SK-N-SH treated with all-trans-retinoic acid at 6 μM for 48 hours (cell line): Measurements from ENCODE around the gene PFDN5.

Experiments
- ATAC-seq: fragments of 200-7000 bp; cut with Tn5 transposase; 3 replicates; pipeline ENCODE4 v1.9.1; 2020; ENCODE audit warnings: mild to moderate bottlenecking, moderate library complexity
- ARNTL ChIP-seq: fragments of 450-650 bp; formaldehyde crosslinking; IDR thresholded peaks from 2 replicates; pipeline ENCODE4 v1.5.0; 2020; ENCODE audit warnings: low read depth, mild to moderate bottlenecking, moderate library complexity, borderline replicate concordance
- BACH2 ChIP-seq: fragments of 250-450 bp; sonication (Bioruptor Pico); IDR thresholded peaks from 2 replicates; pipeline ENCODE4 v1.9.0; 2021; ENCODE audit warnings: mild to moderate bottlenecking, borderline replicate concordance
- CSDC2 ChIP-seq: fragments of 250-450 bp; sonication (Bioruptor Pico); IDR thresholded peaks from 2 replicates; pipeline ENCODE4 v1.5.0; 2020; ENCODE audit warnings: mild to moderate bottlenecking, moderate library complexity
- ESRRG ChIP-seq: fragments of 250-450 bp; sonication (Bioruptor Pico); IDR thresholded peaks from 2 replicates; pipeline ENCODE4 v1.6.1; 2021; ENCODE audit warnings: mild to moderate bottlenecking
- GLIS3 ChIP-seq: fragments of 250-450 bp; sonication (Bioruptor Pico); IDR thresholded peaks from 2 replicates; pipeline ENCODE4 v1.5.0; 2020; ENCODE audit warnings: mild to moderate bottlenecking, moderate library complexity
- ISL1 ChIP-seq: fragments of 250-450 bp; sonication (Bioruptor Pico); IDR thresholded peaks from 2 replicates; pipeline ENCODE4 v2.1.2; 2022; ENCODE audit warnings: mild to moderate bottlenecking, moderate library complexity
- OSR1 ChIP-seq: fragments of 250-450 bp; sonication (Bioruptor Pico); IDR thresholded peaks from 2 replicates; pipeline ENCODE4 v1.8.0; 2022; ENCODE audit warnings: moderate library complexity, mild to moderate bottlenecking, inconsistent platforms
- PPARA ChIP-seq: fragments of 250-450 bp; sonication (Bioruptor Pico); IDR thresholded peaks from 2 replicates; pipeline ENCODE4 v1.5.0; 2020; ENCODE audit warnings: mild to moderate bottlenecking, borderline replicate concordance
- SNAI2 ChIP-seq: fragments of 250-450 bp; sonication (Bioruptor Pico); IDR thresholded peaks from 2 replicates; pipeline ENCODE4 v1.5.0; 2020; ENCODE audit warnings: mild to moderate bottlenecking, moderate library complexity
- TCF4 ChIP-seq: fragments of 250-450 bp; sonication (Bioruptor Pico); IDR thresholded peaks from 2 replicates; pipeline ENCODE4 v1.8.0; 2021; ENCODE audit warnings: mild to moderate bottlenecking, moderate library complexity, borderline replicate concordance
- TOX ChIP-seq: fragments of 250-450 bp; sonication (Bioruptor Pico); IDR thresholded peaks from 2 replicates; pipeline ENCODE4 v1.8.0; 2021; ENCODE audit warnings: mild to moderate bottlenecking, moderate library complexity, borderline replicate concordance
- ZC3H10 ChIP-seq: fragments of 250-450 bp; sonication (Bioruptor Pico); IDR thresholded peaks from 2 replicates; pipeline ENCODE4 v1.5.1; 2021; ENCODE audit warnings: mild to moderate bottlenecking, moderate library complexity
- ZFP3 ChIP-seq: fragments of 250-450 bp; sonication (Bioruptor Pico); IDR thresholded peaks from 2 replicates; pipeline ENCODE4 v1.5.0; 2020; ENCODE audit warnings: mild to moderate bottlenecking, moderate library complexity
- ZFP30 ChIP-seq: fragments of 450-650 bp; formaldehyde crosslinking; IDR thresholded peaks from 2 replicates; pipeline ENCODE4 v1.5.0; 2022; ENCODE audit warnings: mild to moderate bottlenecking, moderate library complexity
- ZNF565 ChIP-seq: fragments of 450-650 bp; formaldehyde crosslinking; conservative IDR thresholded peaks from 2 replicates; pipeline ENCODE4 v1.5.0; 2020; ENCODE audit warnings: low read depth, mild to moderate bottlenecking, moderate library complexity
- ZNF70 ChIP-seq: fragments of 450-650 bp; formaldehyde crosslinking; IDR thresholded peaks from 2 replicates; pipeline ENCODE4 v1.5.0; 2020; ENCODE audit warnings: mild to moderate bottlenecking, moderate library complexity
- ZNF8 ChIP-seq: fragments of 450-650 bp; formaldehyde crosslinking; IDR thresholded peaks from 2 replicates; pipeline ENCODE4 v1.5.0; 2020; ENCODE audit warnings: mild to moderate bottlenecking, moderate library complexity
- TF ChIP-seq, protein P1 (sequence below): fragments of 250-450 bp; sonication (Bioruptor Pico); IDR thresholded peaks from 2 replicates; pipeline ENCODE4 v1.5.1; 2020; ENCODE audit warnings: low read depth, mild to moderate bottlenecking, moderate library complexity
- TF ChIP-seq, protein P2 (sequence below): fragments of 250-450 bp; sonication (Bioruptor Pico); IDR thresholded peaks from 2 replicates; pipeline ENCODE4 v1.5.1; 2021; ENCODE audit warnings: mild to moderate bottlenecking, moderate library complexity
- TF ChIP-seq, protein P3 (sequence below): fragments of 250-450 bp; sonication (Bioruptor Pico); IDR thresholded peaks from 2 replicates; pipeline ENCODE4 v1.8.0; 2021; ENCODE audit warnings: low read depth, mild to moderate bottlenecking, moderate library complexity, borderline replicate concordance
- TF ChIP-seq, protein P4 (sequence below): fragments of 250-450 bp; sonication (Bioruptor Pico); IDR thresholded peaks from 2 replicates; pipeline ENCODE4 v1.8.0; 2020; ENCODE audit warnings: mild to moderate bottlenecking, moderate library complexity, borderline replicate concordance
- TF ChIP-seq, protein P5 (sequence below): fragments of 250-450 bp; sonication (Bioruptor Pico); IDR thresholded peaks from 2 replicates; pipeline ENCODE4 v1.5.0; 2020; ENCODE audit warnings: mild to moderate bottlenecking, moderate library complexity

PFDN5 gene

DNA sequence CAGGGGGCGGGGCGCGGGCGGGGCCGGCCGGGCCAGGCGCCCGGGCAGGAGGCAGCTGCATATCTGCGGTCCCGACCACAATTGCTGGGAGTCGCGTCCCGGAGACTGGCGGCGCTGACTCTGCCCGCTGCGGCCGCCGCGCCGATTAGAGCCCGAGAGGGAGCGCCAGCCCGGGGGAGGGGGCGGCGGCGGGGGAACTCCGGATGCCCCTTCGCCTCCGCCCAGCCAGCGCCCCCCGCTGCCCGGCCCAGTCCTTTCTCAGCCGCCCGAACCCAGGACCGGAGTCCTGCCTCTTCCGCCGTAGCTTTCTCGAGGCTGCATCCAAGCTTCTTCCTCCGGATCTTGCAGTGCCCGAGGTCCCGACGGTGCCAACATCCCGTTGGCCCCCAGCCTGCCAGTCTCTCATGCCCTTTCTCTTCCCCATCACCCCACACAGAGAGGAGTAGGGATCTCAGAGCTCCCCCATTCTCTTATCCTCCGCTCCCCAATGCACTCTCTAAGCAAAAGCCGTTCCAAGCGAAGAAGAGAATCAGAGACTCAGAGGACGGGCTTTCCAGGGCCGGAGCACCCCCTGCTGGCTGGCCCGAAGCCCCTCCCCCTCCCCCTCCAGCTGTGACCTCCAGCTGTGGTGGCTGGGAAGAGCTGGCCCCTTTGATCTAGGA lies 49.6 kb downstream of the PFDN5 start:
- TF ChIP-seq ESRRG (no peak), ZNF70 (CRISPR knock-in tag) (no peak), TCF4 (no peak), GLIS3 (no peak), TOX (CRISPR knock-in tag) (no peak), BACH2 (CRISPR knock-in tag) (no peak), ZFP30 (no peak), CSDC2 (no peak), PPARA (no peak), ARNTL (CRISPR knock-in tag) (no peak), OSR1 (CRISPR knock-in tag) (no peak), ISL1 (CRISPR knock-in tag) (no peak), ZNF565 (CRISPR knock-in tag) (no peak)
- TF ChIP-seq, protein P1, sequence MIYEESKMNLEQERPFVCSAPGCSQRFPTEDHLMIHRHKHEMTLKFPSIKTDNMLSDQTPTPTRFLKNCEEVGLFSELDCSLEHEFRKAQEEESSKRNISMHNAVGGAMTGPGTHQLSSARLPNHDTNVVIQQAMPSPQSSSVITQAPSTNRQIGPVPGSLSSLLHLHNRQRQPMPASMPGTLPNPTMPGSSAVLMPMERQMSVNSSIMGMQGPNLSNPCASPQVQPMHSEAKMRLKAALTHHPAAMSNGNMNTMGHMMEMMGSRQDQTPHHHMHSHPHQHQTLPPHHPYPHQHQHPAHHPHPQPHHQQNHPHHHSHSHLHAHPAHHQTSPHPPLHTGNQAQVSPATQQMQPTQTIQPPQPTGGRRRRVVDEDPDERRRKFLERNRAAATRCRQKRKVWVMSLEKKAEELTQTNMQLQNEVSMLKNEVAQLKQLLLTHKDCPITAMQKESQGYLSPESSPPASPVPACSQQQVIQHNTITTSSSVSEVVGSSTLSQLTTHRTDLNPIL (CRISPR knock-in tag), result no peak
- TF ChIP-seq, protein P2, sequence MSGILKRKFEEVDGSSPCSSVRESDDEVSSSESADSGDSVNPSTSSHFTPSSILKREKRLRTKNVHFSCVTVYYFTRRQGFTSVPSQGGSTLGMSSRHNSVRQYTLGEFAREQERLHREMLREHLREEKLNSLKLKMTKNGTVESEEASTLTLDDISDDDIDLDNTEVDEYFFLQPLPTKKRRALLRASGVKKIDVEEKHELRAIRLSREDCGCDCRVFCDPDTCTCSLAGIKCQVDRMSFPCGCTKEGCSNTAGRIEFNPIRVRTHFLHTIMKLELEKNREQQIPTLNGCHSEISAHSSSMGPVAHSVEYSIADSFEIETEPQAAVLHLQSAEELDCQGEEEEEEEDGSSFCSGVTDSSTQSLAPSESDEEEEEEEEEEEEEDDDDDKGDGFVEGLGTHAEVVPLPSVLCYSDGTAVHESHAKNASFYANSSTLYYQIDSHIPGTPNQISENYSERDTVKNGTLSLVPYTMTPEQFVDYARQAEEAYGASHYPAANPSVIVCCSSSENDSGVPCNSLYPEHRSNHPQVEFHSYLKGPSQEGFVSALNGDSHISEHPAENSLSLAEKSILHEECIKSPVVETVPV (CRISPR knock-in tag), result no peak
- TF ChIP-seq, protein P3, sequence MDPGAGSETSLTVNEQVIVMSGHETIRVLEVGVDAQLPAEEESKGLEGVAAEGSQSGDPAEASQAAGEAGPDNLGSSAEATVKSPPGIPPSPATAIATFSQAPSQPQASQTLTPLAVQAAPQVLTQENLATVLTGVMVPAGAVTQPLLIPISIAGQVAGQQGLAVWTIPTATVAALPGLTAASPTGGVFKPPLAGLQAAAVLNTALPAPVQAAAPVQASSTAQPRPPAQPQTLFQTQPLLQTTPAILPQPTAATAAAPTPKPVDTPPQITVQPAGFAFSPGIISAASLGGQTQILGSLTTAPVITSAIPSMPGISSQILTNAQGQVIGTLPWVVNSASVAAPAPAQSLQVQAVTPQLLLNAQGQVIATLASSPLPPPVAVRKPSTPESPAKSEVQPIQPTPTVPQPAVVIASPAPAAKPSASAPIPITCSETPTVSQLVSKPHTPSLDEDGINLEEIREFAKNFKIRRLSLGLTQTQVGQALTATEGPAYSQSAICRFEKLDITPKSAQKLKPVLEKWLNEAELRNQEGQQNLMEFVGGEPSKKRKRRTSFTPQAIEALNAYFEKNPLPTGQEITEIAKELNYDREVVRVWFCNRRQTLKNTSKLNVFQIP (CRISPR knock-in tag), result no peak
- ATAC-seq, result peak; percentile 93

DNA sequence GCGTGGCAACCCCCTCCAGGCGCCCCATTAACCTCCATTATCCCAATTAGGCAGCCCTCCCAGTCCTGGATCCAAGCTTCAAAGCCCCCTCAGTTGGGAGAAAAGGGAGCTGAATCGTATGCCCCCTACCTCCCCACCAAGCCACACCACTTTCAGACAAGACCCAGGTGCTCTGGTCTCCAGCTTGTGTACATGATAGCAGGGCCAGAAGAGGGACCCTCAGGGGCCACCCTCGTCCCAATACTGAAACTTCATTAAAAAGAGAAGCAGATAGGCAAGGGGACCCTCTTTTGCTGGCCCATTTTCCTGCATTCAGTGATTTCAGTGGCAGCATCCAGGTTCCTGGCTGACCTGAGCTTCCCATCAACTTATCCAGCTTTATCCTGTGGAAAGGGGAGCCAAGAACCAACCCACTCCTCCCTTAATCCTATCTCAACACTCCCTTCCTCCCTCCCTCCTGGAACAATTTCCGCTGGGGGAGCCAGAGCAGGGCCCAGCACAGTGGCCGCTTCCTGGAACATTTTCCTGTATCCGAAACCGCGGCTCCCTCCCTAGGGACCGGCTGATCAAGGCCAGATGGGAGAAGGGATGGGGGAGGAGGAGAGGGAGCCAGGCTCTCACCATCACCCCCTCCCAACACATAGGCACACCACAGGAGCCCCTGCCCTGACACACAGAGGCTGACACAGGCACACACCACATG lies 50.3 kb downstream of the PFDN5 start:
- TF ChIP-seq ESRRG (no peak), BACH2 (CRISPR knock-in tag) (no peak)

DNA sequence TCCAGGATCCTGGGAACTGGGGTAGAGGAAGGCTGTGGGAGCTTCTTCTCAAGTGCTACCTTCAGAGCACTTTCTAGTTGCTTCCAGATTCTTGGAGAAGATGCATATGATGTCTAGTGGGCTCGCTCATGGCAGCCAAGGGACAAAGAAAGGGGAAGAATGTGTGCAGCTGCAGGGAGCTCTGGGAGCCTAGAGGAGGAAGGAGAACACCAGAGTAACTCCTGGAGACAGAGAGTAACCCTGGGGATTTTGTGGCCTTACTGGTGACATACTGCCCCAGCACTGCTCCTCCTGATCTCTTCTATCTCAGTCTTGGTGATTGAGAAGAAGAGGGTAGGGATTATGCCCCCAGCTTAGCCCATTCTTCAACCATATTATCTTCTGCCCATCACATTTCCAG lies 51.1 kb downstream of the PFDN5 start:
- ATAC-seq, result no peak
- TF ChIP-seq ZNF565 (CRISPR knock-in tag), result no peak
- TF ChIP-seq PPARA, result no peak
- TF ChIP-seq BACH2 (CRISPR knock-in tag), result no peak
- TF ChIP-seq CSDC2, result no peak
- no peak for TF ChIP-seq OSR1 (CRISPR knock-in tag)
- no peak for TF ChIP-seq ESRRG
- no peak for TF ChIP-seq ZFP30
- TF ChIP-seq TOX (CRISPR knock-in tag), result no peak
- no peak for TF ChIP-seq ARNTL (CRISPR knock-in tag)
- TF ChIP-seq TCF4, result no peak
- TF ChIP-seq, protein P1 (CRISPR knock-in tag), result no peak
- no peak for TF ChIP-seq GLIS3
- TF ChIP-seq, protein P4, sequence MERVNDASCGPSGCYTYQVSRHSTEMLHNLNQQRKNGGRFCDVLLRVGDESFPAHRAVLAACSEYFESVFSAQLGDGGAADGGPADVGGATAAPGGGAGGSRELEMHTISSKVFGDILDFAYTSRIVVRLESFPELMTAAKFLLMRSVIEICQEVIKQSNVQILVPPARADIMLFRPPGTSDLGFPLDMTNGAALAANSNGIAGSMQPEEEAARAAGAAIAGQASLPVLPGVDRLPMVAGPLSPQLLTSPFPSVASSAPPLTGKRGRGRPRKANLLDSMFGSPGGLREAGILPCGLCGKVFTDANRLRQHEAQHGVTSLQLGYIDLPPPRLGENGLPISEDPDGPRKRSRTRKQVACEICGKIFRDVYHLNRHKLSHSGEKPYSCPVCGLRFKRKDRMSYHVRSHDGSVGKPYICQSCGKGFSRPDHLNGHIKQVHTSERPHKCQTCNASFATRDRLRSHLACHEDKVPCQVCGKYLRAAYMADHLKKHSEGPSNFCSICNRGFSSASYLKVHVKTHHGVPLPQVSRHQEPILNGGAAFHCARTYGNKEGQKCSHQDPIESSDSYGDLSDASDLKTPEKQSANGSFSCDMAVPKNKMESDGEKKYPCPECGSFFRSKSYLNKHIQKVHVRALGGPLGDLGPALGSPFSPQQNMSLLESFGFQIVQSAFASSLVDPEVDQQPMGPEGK (CRISPR knock-in tag), result no peak
- no peak for TF ChIP-seq ZC3H10 (CRISPR knock-in tag)
- TF ChIP-seq, all 23 proteins: peak for 0

More for the DNA sequence above, 50.3 kb downstream of the PFDN5 start:
- no peak for ATAC-seq

DNA sequence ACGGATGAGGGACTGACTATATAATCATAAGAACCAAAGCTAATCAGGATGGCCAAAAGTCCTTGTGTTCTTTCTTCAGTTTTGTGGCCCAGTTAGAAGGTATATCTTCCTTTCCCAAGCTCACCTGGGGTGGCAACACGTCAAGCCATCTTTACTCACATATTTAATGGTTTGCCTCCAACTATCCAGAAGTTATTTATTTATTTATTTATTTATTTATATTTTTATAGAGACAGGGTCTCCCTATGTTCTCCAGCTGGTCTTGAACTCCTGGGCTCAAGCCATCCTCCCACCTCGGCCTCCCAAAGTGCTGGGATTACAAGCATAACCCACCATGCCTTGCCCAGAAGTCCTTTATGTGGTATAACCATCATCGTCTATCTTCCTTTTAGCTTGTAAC lies 52.6 kb downstream of the PFDN5 start:
- ATAC-seq, result no peak
- no peak for TF ChIP-seq SNAI2 (CRISPR knock-in tag)
- TF ChIP-seq, protein P1 (CRISPR knock-in tag), result no peak
- no peak for TF ChIP-seq TOX (CRISPR knock-in tag)
- TF ChIP-seq ZC3H10 (CRISPR knock-in tag), result no peak
- TF ChIP-seq ZNF8 (CRISPR knock-in tag), result no peak
- TF ChIP-seq, protein P5, sequence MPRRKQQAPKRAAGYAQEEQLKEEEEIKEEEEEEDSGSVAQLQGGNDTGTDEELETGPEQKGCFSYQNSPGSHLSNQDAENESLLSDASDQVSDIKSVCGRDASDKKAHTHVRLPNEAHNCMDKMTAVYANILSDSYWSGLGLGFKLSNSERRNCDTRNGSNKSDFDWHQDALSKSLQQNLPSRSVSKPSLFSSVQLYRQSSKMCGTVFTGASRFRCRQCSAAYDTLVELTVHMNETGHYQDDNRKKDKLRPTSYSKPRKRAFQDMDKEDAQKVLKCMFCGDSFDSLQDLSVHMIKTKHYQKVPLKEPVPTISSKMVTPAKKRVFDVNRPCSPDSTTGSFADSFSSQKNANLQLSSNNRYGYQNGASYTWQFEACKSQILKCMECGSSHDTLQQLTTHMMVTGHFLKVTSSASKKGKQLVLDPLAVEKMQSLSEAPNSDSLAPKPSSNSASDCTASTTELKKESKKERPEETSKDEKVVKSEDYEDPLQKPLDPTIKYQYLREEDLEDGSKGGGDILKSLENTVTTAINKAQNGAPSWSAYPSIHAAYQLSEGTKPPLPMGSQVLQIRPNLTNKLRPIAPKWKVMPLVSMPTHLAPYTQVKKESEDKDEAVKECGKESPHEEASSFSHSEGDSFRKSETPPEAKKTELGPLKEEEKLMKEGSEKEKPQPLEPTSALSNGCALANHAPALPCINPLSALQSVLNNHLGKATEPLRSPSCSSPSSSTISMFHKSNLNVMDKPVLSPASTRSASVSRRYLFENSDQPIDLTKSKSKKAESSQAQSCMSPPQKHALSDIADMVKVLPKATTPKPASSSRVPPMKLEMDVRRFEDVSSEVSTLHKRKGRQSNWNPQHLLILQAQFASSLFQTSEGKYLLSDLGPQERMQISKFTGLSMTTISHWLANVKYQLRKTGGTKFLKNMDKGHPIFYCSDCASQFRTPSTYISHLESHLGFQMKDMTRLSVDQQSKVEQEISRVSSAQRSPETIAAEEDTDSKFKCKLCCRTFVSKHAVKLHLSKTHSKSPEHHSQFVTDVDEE, result no peak
- TF ChIP-seq TCF4, result no peak
- no peak for TF ChIP-seq PPARA
- no peak for TF ChIP-seq ARNTL (CRISPR knock-in tag)
- TF ChIP-seq ZFP3 (CRISPR knock-in tag), result no peak
